Progenitor cell of endocrine pancreas (in vitro differentiated cells): ENCODE measurements around the gene CNOT6L. TPM values are rescaled to one million over a fixed set of nuclear protein-coding genes. Genes with fewer than 3 reads are reported as not detected.

Experiments used
- DNase-seq: peaks from one replicate; pipeline ENCODE4 v3.0.0; 2021; ENCODE audit warnings: low spot score; ENCODE audit not compliant: unreplicated experiment
- H3K27ac Mint-ChIP-seq: 2 replicates; pipeline ENCODE4 v1.8.0; 2021; ENCODE audit warnings: mild to moderate bottlenecking, moderate library complexity, mixed read lengths
- H3K27me3 Mint-ChIP-seq: 2 replicates; pipeline ENCODE4 v1.8.0; 2021; ENCODE audit warnings: mixed read lengths
- H3K36me3 Mint-ChIP-seq: 2 replicates; pipeline ENCODE4 v1.8.0; 2022; ENCODE audit warnings: mixed read lengths; ENCODE audit not compliant: insufficient read depth
- H3K4me1 Mint-ChIP-seq: 2 replicates; pipeline ENCODE4 v1.8.0; 2021; ENCODE audit warnings: low read depth, mixed read lengths
- H3K4me3 Mint-ChIP-seq: 2 replicates; pipeline ENCODE4 v1.8.0; 2021; ENCODE audit warnings: low read depth, mild to moderate bottlenecking, moderate library complexity, mixed read lengths
- H3K9me3 Mint-ChIP-seq: 2 replicates; pipeline ENCODE4 v1.8.0; 2021; ENCODE audit warnings: low read depth, mixed read lengths
- total RNA-seq: library from RNA; stranded (reverse); gene quantifications from 2 replicates; pipeline ENCODE4 v1.2.1, GENCODE V29; 2021
- TF ChIP-seq, protein P1 (sequence below): fragments of 200-600 bp; sonication (generic); IDR thresholded peaks from one replicate; pipeline ENCODE4 v1.5.0; 2021; ENCODE audit warnings: antibody characterized with exemption, mild to moderate bottlenecking; ENCODE audit not compliant: unreplicated experiment

CNOT6L gene
- total RNA-seq, 1 donor from 2014 or later, result 39.7 TPM

DNA sequence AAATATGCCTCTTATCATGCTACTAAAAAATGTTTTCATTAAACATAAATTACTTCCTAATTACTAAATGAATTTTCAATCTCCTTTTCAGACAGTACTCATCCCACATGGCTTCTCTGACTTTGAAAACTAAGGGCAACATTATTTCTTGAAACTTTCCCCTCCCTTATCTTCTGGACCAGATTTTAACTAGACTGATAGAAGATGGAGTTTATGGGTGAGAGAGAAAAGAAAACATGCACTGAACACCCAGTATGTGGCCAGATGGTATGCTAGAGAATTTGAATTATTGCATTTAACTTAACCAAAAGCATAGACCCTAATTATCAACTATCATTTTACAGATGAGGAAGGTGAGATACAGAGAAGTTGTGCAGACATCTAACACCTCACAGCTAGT lies 16.8 kb downstream of the CNOT6L start:
- peaks cover 9% of the 10 kb centered on the region for H3K4me1 Mint-ChIP-seq
- DNase-seq, result no peak
- H3K4me3 Mint-ChIP-seq, result no peak overlapping the region
- no peak overlapping the region for H3K27ac Mint-ChIP-seq
- no peaks in the 10 kb centered on the region for H3K36me3 Mint-ChIP-seq
- H3K27me3 Mint-ChIP-seq, result no peaks in the 10 kb centered on the region
- no peaks in the 10 kb centered on the region for H3K9me3 Mint-ChIP-seq
- TF ChIP-seq, protein P1, sequence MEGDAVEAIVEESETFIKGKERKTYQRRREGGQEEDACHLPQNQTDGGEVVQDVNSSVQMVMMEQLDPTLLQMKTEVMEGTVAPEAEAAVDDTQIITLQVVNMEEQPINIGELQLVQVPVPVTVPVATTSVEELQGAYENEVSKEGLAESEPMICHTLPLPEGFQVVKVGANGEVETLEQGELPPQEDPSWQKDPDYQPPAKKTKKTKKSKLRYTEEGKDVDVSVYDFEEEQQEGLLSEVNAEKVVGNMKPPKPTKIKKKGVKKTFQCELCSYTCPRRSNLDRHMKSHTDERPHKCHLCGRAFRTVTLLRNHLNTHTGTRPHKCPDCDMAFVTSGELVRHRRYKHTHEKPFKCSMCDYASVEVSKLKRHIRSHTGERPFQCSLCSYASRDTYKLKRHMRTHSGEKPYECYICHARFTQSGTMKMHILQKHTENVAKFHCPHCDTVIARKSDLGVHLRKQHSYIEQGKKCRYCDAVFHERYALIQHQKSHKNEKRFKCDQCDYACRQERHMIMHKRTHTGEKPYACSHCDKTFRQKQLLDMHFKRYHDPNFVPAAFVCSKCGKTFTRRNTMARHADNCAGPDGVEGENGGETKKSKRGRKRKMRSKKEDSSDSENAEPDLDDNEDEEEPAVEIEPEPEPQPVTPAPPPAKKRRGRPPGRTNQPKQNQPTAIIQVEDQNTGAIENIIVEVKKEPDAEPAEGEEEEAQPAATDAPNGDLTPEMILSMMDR, result no peak

DNA sequence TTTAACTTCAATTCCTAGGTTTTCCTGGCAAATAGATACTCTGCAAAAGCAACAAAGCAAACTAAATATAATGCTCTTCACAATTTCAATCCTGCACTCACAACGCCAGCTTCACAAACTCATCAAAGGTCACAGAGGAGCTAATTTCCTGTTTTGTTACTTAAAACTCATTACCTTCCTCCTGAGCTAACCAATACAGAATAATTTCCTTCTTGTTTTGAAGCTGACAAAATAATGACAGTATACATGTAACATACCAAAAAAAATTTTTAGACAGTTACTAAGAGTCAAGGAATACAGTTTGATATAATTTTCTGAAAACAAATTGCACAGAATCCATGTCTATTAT lies 17.9 kb downstream of the CNOT6L start:
- Mint-ChIP-seq H3K27ac (no peak overlapping the region), H3K4me1 (peaks cover 12% of the 10 kb centered on the region), H3K9me3 (no peaks in the 10 kb centered on the region), H3K4me3 (no peak overlapping the region), H3K27me3 (no peaks in the 10 kb centered on the region), H3K36me3 (no peaks in the 10 kb centered on the region)
- TF ChIP-seq, protein P1, result no peak
- DNase-seq, result no peak

DNA sequence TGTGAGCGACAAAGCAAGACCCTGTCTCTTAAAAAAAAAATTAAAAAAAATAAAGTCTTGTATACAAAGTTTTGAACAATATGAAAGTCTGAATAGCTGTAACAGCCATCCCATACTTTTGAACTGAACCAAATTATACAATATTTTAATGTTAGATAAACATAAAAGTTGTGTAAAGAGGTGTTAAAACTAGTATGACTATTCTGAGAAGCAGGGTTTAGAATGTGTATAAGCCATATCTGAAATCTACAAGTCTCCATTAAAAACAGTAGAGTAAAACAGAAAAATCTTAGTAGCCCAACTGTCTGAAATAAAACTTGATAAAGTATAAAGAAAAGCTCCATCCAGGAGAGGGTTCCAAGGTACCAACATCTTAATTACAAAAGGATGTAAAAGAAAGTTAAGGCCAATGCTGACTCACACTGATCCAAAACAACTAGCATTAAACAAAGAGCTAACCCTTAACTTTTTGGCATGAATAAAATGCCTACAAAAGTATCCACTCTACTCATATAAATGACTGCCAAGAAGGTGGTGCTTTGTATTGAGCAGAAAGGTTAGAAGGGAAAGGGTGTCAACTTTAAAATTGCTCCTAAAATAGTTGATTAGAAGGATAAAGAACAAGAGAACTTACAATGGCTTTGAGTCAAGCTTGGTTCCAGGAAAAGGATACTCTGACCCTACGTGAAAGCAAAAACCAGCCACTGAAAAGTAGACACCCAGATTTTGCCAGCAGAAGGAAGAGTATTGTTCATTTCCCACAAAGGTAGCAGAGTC lies 18.5 kb downstream of the CNOT6L start:
- no peaks in the 10 kb centered on the region for H3K36me3 Mint-ChIP-seq
- no peaks in the 10 kb centered on the region for H3K27me3 Mint-ChIP-seq
- H3K9me3 Mint-ChIP-seq, result no peaks in the 10 kb centered on the region
- DNase-seq, result no peak
- peaks cover 12% of the 10 kb centered on the region for H3K4me1 Mint-ChIP-seq
- TF ChIP-seq, protein P1, result no peak
- H3K4me3 Mint-ChIP-seq, result no peak overlapping the region
- H3K27ac Mint-ChIP-seq, result no peak overlapping the region

DNA sequence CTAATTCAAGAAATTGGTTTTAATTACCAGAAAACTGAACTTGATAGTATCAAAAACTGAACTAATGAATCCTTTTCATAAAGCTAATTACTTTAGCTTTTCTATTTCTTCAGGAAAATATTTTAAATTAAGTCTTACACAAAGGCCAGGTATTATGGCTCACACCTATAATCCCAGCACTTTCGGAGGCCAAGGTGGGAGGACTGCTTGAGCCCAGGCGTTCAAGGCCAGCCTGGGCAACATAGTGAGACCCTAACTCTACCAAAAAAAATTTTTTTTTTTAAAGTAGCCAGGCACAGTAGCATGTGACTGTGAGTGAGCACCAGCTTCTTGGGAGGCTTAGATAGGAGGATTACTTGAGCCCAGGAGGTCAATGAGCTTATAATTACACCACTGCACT lies 19.1 kb downstream of the CNOT6L start:
- H3K4me1 Mint-ChIP-seq, result peaks cover 12% of the 10 kb centered on the region
- TF ChIP-seq, protein P1, result no peak
- no peaks in the 10 kb centered on the region for H3K27me3 Mint-ChIP-seq
- no peak overlapping the region for H3K27ac Mint-ChIP-seq
- H3K36me3 Mint-ChIP-seq, result no peaks in the 10 kb centered on the region
- no peak for DNase-seq
- no peaks in the 10 kb centered on the region for H3K9me3 Mint-ChIP-seq
- no peak overlapping the region for H3K4me3 Mint-ChIP-seq

DNA sequence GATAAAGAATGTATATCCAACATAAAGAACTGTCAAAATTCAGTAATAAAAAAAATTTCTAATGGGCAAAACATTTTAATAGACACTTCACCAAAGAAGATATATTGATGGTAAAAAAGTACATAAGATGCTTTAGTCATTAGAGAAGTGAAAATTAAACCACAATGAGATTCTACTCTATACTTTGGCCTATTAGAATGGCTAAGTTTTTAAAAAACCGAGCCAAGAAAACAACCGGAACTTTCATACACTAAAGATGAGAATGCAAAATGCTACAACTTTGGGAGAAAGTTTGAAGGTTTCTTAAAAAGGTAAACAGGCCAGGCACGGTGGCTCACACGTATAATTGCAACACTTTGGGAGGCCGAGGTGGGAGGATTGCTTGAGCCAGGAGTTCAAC lies 20.8 kb downstream of the CNOT6L start:
- TF ChIP-seq, protein P1, result no peak
- no peak for DNase-seq
- Mint-ChIP-seq H3K36me3 (no peaks in the 10 kb centered on the region), H3K4me3 (no peak overlapping the region), H3K4me1 (peaks cover 12% of the 10 kb centered on the region), H3K27me3 (no peaks in the 10 kb centered on the region), H3K9me3 (no peaks in the 10 kb centered on the region), H3K27ac (no peak overlapping the region)
